ENCODE results near the gene GRB10.

The GRB10 gene

GRCh38 chr7:50651271-50651989 lies 131.3 kb downstream of the GRB10 start:
- no peak for DNase-seq

DNA sequence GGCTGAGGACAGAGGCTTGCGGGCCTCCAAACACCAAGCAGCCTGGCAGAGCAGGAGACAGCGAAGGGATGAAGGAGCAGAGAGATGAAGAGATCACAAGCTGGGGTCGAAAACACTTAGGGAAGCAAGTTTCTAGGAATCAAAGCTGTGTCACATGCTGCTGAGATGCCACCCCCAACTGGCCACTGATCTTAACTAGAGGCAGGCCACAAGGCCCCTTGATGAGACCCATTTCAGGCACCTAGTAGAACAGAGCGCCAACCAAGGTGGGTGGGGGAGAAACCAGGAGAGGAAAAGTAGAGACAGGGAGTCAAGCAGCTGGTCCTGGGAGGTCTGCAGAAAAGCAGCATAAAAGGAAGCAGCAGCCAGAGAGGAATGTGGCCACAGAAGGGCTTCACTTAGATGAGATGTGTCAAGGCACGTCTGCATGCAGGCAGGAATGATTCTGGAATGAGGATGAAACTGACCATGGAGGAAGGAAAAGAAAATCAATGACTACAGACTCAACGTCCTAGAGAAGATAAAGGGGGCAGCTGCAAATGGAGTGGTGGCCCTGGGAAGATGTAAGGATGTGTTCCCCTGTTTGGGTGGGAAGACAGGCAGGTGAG lies 132.5 kb downstream of the GRB10 start:
- no peak for DNase-seq

- no peak for DNase-seq
Measured at GRCh38 chr7:50649259-50649885, 133.3 kb downstream of the GRB10 start.

DNA sequence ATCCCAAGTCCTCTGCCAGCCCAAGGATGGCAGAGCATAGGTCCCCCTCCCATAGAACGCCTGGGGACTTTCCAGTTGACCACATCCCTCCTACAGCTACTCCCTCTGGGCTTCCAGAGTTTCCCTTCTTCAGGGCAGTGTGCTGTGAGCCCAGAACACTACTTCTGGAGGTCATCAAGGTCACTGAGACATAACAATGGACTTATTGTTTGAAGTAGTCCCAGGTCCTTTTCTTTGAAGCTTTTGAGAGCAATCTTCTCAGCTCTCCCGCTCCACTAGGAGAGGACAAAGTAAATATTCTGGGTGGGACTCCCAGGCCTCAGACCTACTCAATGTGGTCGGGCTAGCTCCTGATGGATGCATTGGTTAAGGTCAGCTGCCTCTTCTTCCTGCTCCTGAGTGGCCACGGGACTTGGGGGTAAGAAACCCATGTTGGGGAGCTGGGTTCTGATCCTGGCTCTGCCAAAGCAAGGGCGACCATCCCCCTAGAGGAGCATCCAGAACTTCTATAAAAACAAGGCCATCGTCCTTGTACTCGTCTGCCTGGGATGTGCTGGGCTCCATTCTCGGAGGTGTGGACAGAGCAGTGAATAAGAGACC lies 134.0 kb downstream of the GRB10 start:
- DNase-seq: no peak

- no peak for DNase-seq
Measured at GRCh38 chr7:50648076-50648475, 134.6 kb downstream of the GRB10 start.

DNA sequence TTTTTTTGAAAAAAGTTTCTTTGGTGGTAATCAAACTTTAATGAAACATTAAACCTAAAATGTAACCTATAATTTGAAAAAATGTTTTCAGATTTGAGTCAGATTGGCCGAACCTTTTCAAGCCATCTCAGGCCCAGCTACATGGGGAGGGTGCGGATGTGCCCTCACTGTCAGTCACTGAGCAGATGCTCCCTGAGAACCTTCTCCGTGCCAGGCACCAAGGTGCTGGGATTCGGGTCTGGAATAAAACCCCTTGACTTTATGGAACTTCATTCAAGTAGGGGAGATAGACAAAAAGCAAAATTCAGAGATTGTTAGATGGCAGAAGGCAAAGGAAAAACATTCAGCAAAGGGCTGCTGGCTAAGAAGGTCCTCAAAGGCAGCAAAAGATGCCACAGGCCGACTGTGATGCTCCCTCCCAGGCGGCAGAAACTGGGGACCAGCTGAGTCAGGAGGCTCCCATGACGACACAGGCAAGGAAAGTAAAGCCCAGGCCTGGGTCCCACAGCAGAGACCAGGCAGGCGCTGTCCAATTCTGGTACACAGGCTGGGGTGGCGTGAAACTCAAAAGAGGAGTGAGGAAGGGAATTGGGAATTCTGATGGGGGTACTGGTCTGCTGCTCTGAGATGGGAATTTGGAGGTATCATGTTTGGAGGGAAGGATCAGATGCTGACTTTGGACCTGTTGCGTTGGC lies 135.3 kb downstream of the GRB10 start:
- no peak for DNase-seq

- no peak for DNase-seq
Measured at GRCh38 chr7:50646069-50646468, 136.6 kb downstream of the GRB10 start.

DNA sequence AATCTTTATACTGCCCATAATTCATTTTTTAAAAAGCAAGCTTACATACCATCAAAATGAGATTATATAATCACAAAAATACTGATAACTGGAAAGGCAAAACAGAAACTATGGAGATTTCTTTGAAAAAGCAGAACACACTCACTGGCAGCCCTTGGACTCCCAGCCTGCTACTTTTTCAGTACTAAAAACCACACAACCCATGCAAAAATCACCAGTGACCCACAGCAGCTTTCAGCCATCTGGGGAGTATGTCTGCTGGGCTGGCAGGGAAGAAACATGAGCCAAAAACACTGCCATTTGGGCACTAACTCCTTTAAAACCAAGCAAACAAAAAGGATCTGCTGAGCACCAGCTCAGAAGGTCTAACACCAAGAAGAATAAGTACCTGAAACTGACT lies 137.5 kb downstream of the GRB10 start:
- no peak for DNase-seq

GRCh38 chr7:50644586-50644985 lies 138.1 kb downstream of the GRB10 start:
- no peak for DNase-seq

- no peak for DNase-seq
Measured at GRCh38 chr7:50644114-50644513, 138.6 kb downstream of the GRB10 start.

DNA sequence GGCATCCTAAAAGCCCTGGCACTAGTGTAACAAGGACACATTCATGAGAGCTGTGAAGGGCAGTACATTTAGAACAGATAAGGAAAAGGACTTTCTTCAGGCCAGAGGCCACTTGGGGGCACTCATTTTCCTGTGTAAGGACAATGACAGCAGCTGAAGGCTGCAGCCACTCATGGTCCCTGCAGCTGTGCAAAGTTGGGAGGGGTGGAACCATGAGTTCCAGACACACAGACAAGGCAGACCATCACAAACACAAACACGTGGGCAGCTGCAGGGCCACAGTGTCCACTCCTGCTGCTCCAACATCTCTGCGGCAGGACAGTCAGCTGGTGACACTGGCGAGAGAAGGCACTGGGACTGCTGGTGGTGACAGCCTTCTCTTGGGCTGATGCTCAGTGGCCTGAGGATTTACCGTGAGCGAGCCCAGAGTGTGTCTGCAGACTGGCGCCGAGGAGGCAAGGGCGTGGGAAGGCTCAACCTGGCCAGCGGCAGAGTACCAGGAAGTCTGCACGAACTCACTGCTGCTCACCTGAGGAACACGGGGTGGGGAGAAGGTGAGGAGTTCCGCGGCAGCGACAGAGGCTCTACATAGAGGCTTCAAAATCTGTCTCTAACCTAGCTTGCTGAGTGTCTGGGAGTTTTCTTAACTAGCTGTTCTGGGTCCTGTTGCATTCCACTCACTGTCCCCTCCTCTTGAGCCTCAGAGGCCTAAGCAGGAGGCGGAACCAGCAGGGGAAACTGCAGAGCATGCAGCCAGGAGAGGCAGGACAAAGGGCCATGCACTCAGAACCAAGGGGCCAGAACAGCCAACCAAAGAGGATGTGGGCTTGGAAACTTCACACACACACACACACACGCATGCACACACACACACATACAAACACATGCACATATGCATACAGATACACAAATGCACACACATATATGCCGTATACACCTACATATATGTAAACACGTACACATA lies 141.0 kb downstream of the GRB10 start:
- DNase-seq: no peak

- DNase-seq: no peak
Measured at GRCh38 chr7:50640779-50641178, 141.9 kb downstream of the GRB10 start.

DNA sequence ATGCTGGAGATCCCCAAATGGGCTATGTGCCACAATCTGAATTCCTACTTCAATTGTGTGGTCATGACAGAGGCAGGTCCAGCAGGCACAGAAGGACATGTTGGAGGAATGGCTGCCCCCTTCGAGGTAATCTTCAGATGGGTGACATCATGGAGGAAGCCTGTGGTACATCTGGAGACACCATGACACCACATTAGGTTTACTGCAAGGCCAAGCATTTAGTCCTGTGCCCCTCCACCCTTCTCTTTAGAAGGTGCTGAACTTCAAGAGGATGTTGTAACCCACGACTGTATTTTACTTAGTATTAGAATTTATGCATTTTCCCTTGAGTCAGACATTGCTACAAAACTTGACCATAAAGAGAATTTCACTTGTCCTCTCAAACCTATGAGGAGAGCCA lies 142.4 kb downstream of the GRB10 start:
- DNase-seq: no peak

GRCh38 chr7:50637725-50638643 lies 144.7 kb downstream of the GRB10 start:
- DNase-seq: no peak

- no peak for DNase-seq
Measured at GRCh38 chr7:50634378-50634777, 148.3 kb downstream of the GRB10 start.

DNA sequence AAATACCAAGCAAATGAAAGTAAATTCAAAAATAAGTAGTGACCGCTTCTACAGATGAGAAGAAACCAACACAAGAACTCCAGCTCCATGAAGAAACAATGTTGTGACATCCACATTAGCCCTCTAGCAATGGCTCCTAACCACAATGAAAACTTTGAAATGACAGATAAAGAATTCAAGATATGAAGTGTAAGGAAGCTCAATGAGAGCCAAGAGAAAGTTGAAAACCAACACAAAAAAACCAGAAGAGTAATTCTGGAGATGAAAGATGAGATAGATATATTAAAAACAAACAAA lies 149.3 kb downstream of the GRB10 start:
- no peak for DNase-seq

- peak; percentile 46 for DNase-seq
Measured at GRCh38 chr7:50632561-50633413, 149.9 kb downstream of the GRB10 start.

- DNase-seq: no peak
Measured at GRCh38 chr7:50631639-50632038, 151.1 kb downstream of the GRB10 start.

DNA sequence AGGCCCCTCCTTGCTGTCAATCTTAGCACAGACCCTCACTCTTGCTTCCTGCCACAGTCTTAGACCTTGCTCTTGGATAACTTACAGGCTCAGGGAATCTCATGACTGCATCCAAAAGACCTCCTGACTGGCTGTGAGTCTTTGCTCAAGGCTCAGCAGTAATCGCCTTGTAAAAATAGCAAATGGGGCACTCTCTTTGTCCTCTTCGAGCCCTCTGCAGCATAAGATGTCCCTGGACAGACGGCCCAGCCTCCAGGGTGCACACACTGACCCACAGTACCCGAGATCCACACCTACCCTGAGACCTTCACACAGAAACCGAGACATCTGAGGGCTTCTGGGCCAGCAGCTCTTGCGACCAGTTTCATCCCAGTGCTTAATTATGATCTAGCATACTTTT lies 151.6 kb downstream of the GRB10 start:
- no peak for DNase-seq

DNA sequence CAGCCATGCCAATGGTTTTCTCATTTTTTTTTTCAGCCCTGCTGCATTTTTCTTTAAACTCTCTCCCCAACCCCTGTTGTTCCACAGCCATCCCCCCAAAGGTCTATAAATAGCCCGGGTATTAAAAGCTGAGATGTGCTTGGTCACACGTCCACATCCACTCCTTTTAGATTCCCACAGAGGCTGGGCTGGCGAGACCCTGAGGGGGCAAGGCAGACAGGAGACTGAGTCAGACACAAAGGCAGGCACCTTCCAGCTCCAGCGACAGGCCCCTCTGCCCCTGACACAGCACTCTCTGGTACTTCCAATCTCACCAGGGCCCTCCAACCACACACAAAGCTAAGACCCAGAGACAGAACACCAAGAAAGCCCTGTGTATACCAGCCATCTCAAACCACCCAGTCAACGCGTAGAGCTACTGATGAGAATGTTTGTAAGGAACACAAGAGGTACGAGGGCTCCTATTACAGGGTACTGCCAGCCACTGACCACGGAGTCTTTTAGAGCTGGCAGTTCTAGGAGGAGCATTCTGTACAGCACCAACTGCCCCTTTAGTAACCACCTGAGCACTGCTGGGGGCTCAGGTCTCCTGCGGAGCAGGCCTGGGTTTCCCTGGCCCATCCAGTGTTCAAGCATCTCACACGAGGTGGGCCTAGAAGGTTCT lies 153.3 kb downstream of the GRB10 start:
- DNase-seq: no peak

All from kidney glomerular epithelial cell (primary cell).